ENCODE measurements around the gene TBC1D16.

TBC1D16 gene

DNA sequence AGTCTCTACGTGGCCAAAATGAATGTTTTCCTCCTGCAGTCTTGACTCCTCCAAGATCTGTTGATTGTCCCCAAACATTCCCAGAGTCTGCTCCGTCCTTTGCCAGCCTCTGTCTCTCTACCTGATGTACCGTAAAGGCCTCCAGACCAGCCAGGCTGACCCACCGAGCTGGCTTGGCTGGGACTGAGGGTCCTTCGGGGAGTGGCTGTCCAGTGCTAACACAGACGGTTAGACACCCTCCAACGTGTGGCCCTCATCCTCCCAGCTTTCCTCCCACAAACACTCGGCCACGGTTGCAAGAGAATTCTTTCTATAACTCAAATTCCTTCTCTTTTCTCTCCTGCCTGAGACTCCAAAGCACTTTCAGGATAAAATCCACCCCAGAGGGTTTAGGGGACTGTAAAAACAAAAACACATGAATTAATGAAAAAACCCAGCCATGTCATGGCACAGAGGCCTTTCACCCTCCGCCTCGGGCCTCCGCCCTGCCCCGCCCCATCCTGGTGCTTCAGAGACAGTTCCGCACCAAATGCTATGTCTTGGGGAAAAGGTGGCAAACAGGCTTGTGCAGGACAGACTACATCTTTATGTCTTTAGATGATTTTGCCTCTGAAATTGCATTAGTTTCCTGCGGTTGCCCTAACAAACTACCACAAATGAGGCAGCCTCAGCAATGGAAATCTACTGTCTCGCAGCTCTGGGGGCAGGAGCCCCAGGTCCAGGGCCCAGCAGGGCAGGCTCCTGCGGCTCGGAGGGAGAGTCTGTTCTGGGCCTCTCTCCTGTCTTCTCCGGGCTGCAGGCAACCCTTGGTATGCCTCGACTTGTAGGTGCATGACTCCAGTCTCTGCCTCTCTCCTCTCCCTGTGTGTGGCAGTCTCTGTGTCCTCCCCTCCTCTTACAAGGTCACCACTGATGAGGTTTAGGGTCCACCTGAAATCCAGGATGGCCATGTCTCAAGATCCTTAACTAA, 124.0 kb downstream of the TBC1D16 start:
- peaks cover 4% of the 10 kb centered on the region for H3K4me1 ChIP-seq (ENCODE audit: insufficient read depth, low read length, poor library complexity, severe bottlenecking)
- no peaks in the 10 kb centered on the region for H3K9me2 ChIP-seq (replicated peaks; ENCODE audit: low read depth, low read length)
- H4K20me1 ChIP-seq (ENCODE audit: insufficient read depth, low read length, poor library complexity, severe bottlenecking), result no peaks in the 10 kb centered on the region
- no peak overlapping the region for H3K9ac ChIP-seq (ENCODE audit: low read depth, low read length, poor library complexity, severe bottlenecking)
- no peaks in the 10 kb centered on the region for H3K27me3 ChIP-seq (ENCODE audit: insufficient read depth, low read length, poor library complexity, severe bottlenecking)
- no peaks in the 10 kb centered on the region for H3K79me2 ChIP-seq (ENCODE audit: insufficient read depth, low read length)
- no peak for TF ChIP-seq EZH2phosphoT487 (IDR thresholded peaks at IDR 0.05; ENCODE audit: borderline replicate concordance)
- TF ChIP-seq, protein P1, sequence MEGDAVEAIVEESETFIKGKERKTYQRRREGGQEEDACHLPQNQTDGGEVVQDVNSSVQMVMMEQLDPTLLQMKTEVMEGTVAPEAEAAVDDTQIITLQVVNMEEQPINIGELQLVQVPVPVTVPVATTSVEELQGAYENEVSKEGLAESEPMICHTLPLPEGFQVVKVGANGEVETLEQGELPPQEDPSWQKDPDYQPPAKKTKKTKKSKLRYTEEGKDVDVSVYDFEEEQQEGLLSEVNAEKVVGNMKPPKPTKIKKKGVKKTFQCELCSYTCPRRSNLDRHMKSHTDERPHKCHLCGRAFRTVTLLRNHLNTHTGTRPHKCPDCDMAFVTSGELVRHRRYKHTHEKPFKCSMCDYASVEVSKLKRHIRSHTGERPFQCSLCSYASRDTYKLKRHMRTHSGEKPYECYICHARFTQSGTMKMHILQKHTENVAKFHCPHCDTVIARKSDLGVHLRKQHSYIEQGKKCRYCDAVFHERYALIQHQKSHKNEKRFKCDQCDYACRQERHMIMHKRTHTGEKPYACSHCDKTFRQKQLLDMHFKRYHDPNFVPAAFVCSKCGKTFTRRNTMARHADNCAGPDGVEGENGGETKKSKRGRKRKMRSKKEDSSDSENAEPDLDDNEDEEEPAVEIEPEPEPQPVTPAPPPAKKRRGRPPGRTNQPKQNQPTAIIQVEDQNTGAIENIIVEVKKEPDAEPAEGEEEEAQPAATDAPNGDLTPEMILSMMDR (conservative IDR thresholded peaks at IDR 0.05; ENCODE audit: low read length), result no peak
- H2AFZ ChIP-seq (ENCODE audit: low read length), result no peak overlapping the region
- H3K4me3 ChIP-seq (ENCODE audit: low read length, poor library complexity, severe bottlenecking), result no peak overlapping the region
- H3K4me2 ChIP-seq (ENCODE audit: low read depth, low read length, poor library complexity, severe bottlenecking), result no peak overlapping the region
- no peaks in the 10 kb centered on the region for H3F3A ChIP-seq (ENCODE audit: low read depth)
- H3K9me3 ChIP-seq (ENCODE audit: insufficient read depth, low read depth, low read length), result no peaks in the 10 kb centered on the region
- H3K36me3 ChIP-seq (ENCODE audit: insufficient read depth, low read length), result no peaks in the 10 kb centered on the region

DNA sequence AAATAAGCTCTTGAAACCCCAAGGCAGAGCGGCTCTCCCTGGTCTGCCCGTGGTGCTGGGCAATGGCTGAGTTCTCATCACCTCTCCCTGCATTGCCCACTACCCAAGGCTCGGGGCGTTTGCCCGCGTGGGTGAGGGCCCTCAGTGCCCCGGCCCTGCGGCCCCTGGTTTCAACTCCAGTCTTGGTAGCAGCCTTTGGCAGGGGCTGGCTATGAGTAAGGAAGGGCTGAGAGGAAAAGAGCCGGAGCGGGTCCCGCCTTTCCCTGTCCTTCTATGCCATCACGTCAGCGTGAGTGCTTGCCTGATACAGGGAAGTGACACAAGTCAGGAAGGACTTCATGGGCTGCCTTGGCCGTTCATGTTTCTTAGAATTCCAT, 124.7 kb downstream of the TBC1D16 start:
- Histone ChIP-seq H3K9ac (ENCODE audit: low read depth, low read length, poor library complexity, severe bottlenecking) (no peak overlapping the region), H3K4me2 (ENCODE audit: low read depth, low read length, poor library complexity, severe bottlenecking) (no peak overlapping the region), H3K4me3 (ENCODE audit: low read length, poor library complexity, severe bottlenecking) (no peak overlapping the region), H3K79me2 (ENCODE audit: insufficient read depth, low read length) (no peaks in the 10 kb centered on the region), H2AFZ (ENCODE audit: low read length) (no peak overlapping the region), H3K4me1 (ENCODE audit: insufficient read depth, low read length, poor library complexity, severe bottlenecking) (peaks cover 4% of the 10 kb centered on the region), H4K20me1 (ENCODE audit: insufficient read depth, low read length, poor library complexity, severe bottlenecking) (no peaks in the 10 kb centered on the region), H3K36me3 (ENCODE audit: insufficient read depth, low read length) (no peaks in the 10 kb centered on the region), H3F3A (ENCODE audit: low read depth) (no peaks in the 10 kb centered on the region), H3K9me3 (ENCODE audit: insufficient read depth, low read depth, low read length) (no peaks in the 10 kb centered on the region), H3K9me2 (replicated peaks; ENCODE audit: low read depth, low read length) (no peaks in the 10 kb centered on the region), H3K27me3 (ENCODE audit: insufficient read depth, low read length, poor library complexity, severe bottlenecking) (no peaks in the 10 kb centered on the region)
- no peak for TF ChIP-seq EZH2phosphoT487 (IDR thresholded peaks at IDR 0.05; ENCODE audit: borderline replicate concordance)
- TF ChIP-seq, protein P1 (conservative IDR thresholded peaks at IDR 0.05; ENCODE audit: low read length), result no peak

GRCh38 chr17:79909121-79909520, 126.6 kb downstream of the TBC1D16 start:
- Histone ChIP-seq H3K4me1 (ENCODE audit: insufficient read depth, low read length, poor library complexity, severe bottlenecking) (peaks cover 4% of the 10 kb centered on the region), H4K20me1 (ENCODE audit: insufficient read depth, low read length, poor library complexity, severe bottlenecking) (no peaks in the 10 kb centered on the region), H3K4me2 (ENCODE audit: low read depth, low read length, poor library complexity, severe bottlenecking) (no peak overlapping the region), H3K36me3 (ENCODE audit: insufficient read depth, low read length) (no peaks in the 10 kb centered on the region), H3K9ac (ENCODE audit: low read depth, low read length, poor library complexity, severe bottlenecking) (no peak overlapping the region), H3K9me2 (replicated peaks; ENCODE audit: low read depth, low read length) (no peaks in the 10 kb centered on the region), H2AFZ (ENCODE audit: low read length) (no peak overlapping the region), H3K27me3 (ENCODE audit: insufficient read depth, low read length, poor library complexity, severe bottlenecking) (no peaks in the 10 kb centered on the region), H3K9me3 (ENCODE audit: insufficient read depth, low read depth, low read length) (no peaks in the 10 kb centered on the region), H3K79me2 (ENCODE audit: insufficient read depth, low read length) (no peaks in the 10 kb centered on the region), H3K4me3 (ENCODE audit: low read length, poor library complexity, severe bottlenecking) (no peak overlapping the region), H3F3A (ENCODE audit: low read depth) (no peaks in the 10 kb centered on the region)
- TF ChIP-seq, protein P1 (conservative IDR thresholded peaks at IDR 0.05; ENCODE audit: low read length), result no peak
- TF ChIP-seq EZH2phosphoT487 (IDR thresholded peaks at IDR 0.05; ENCODE audit: borderline replicate concordance), result no peak

All from Loucy (cell line).